ENCODE data around the gene C3orf62.
"Not testable (repeated sequence)": the region's sequence is repeated elsewhere in the genome, so short reads cannot be mapped to it uniquely, and the experiment has no call there.

The C3orf62 gene

GRCh38 chr3:49255718-49256511 lies 21.1 kb downstream of the C3orf62 start:
- intact Hi-C loops (cut with micrococcal nuclease): no loop called here
- no peaks in the 10 kb centered on the region for H3K36me3 Mint-ChIP-seq (ENCODE audit: low read depth)
- no peaks in the 10 kb centered on the region for H3K9me3 Mint-ChIP-seq
- peaks cover 13% of the 10 kb centered on the region for H3K4me1 Mint-ChIP-seq (ENCODE audit: low read depth)
- H3K4me3 Mint-ChIP-seq: no peak overlapping the region
- H3K27ac Mint-ChIP-seq: no peak overlapping the region
- no peaks in the 10 kb centered on the region for H3K27me3 Mint-ChIP-seq

- intact Hi-C loops (cut with micrococcal nuclease): no loop called here
- Mint-ChIP-seq H3K9me3 (no peaks in the 10 kb centered on the region), H3K4me3 (no peak overlapping the region), H3K27ac (peak overlapping the region; percentile 34), H3K4me1 (ENCODE audit: low read depth) (peaks cover 13% of the 10 kb centered on the region), H3K27me3 (no peaks in the 10 kb centered on the region), H3K36me3 (ENCODE audit: low read depth) (no peaks in the 10 kb centered on the region)
These were observed 21.9 kb downstream of the C3orf62 start for GRCh38 chr3:49255112-49255511.

GRCh38 chr3:49253512-49253911 lies 23.5 kb downstream of the C3orf62 start:
- Mint-ChIP-seq H3K36me3 (ENCODE audit: low read depth) (no peaks in the 10 kb centered on the region), H3K9me3 (no peaks in the 10 kb centered on the region), H3K27ac (no peak overlapping the region), H3K4me1 (ENCODE audit: low read depth) (peaks cover 16% of the 10 kb centered on the region), H3K27me3 (no peaks in the 10 kb centered on the region), H3K4me3 (no peak overlapping the region)
- intact Hi-C loops (cut with micrococcal nuclease): no loop called here

GRCh38 chr3:49248840-49249227 lies 28.2 kb downstream of the C3orf62 start:
- intact Hi-C loops (cut with micrococcal nuclease): no loop called here
- Mint-ChIP-seq H3K27me3 (no peaks in the 10 kb centered on the region), H3K4me1 (ENCODE audit: low read depth) (peaks cover 23% of the 10 kb centered on the region), H3K4me3 (peak overlapping the region; percentile 31), H3K27ac (peak overlapping the region; percentile 88), H3K36me3 (ENCODE audit: low read depth) (no peaks in the 10 kb centered on the region), H3K9me3 (no peaks in the 10 kb centered on the region)

GRCh38 chr3:49244581-49245205 lies 32.3 kb downstream of the C3orf62 start:
- H3K36me3 Mint-ChIP-seq (ENCODE audit: low read depth): no peaks in the 10 kb centered on the region
- peaks cover 24% of the 10 kb centered on the region for H3K4me1 Mint-ChIP-seq (ENCODE audit: low read depth)
- H3K27ac Mint-ChIP-seq: no peak overlapping the region
- no peaks in the 10 kb centered on the region for H3K9me3 Mint-ChIP-seq
- no peaks in the 10 kb centered on the region for H3K27me3 Mint-ChIP-seq
- H3K4me3 Mint-ChIP-seq: no peak overlapping the region
- intact Hi-C loops (cut with micrococcal nuclease): no loop called here

- intact Hi-C loops (cut with micrococcal nuclease); H3K4me3 Mint-ChIP-seq; H3K9me3 Mint-ChIP-seq; H3K36me3 Mint-ChIP-seq (ENCODE audit: low read depth); H3K27me3 Mint-ChIP-seq: not testable (repeated sequence)
- peak overlapping the region; percentile 88 for H3K27ac Mint-ChIP-seq
- H3K4me1 Mint-ChIP-seq (ENCODE audit: low read depth): peaks cover 29% of the 10 kb centered on the region
These were observed 36.9 kb downstream of the C3orf62 start for GRCh38 chr3:49240091-49240490.

- Mint-ChIP-seq H3K9me3 (peaks cover 8% of the 10 kb centered on the region), H3K4me3 (no peak overlapping the region), H3K27ac (peak overlapping the region; percentile 88)
These were observed 38.5 kb downstream of the C3orf62 start for GRCh38 chr3:49238274-49239127.

GRCh38 chr3:49237344-49237743 lies 39.7 kb downstream of the C3orf62 start:
- no peaks in the 10 kb centered on the region for H3K36me3 Mint-ChIP-seq (ENCODE audit: low read depth)
- intact Hi-C loops (cut with micrococcal nuclease): no loop called here
- no peak overlapping the region for H3K27ac Mint-ChIP-seq
- no peak overlapping the region for H3K4me3 Mint-ChIP-seq
- no peaks in the 10 kb centered on the region for H3K27me3 Mint-ChIP-seq
- peaks cover 21% of the 10 kb centered on the region for H3K4me1 Mint-ChIP-seq (ENCODE audit: low read depth)
- peaks cover 19% of the 10 kb centered on the region for H3K9me3 Mint-ChIP-seq

More at GRCh38 chr3:49238274-49239127, 38.5 kb downstream of the C3orf62 start:
- intact Hi-C loops (cut with micrococcal nuclease): no loop called here
- Mint-ChIP-seq H3K4me1 (ENCODE audit: low read depth) (peaks cover 21% of the 10 kb centered on the region), H3K36me3 (ENCODE audit: low read depth) (no peaks in the 10 kb centered on the region), H3K27me3 (no peaks in the 10 kb centered on the region)

GRCh38 chr3:49236226-49236625 lies 40.8 kb downstream of the C3orf62 start:
- H3K9me3 Mint-ChIP-seq: peaks cover 27% of the 10 kb centered on the region
- no peak overlapping the region for H3K4me3 Mint-ChIP-seq
- H3K27me3 Mint-ChIP-seq: no peaks in the 10 kb centered on the region
- no peaks in the 10 kb centered on the region for H3K36me3 Mint-ChIP-seq (ENCODE audit: low read depth)
- peaks cover 21% of the 10 kb centered on the region for H3K4me1 Mint-ChIP-seq (ENCODE audit: low read depth)
- intact Hi-C loops (cut with micrococcal nuclease): no loop called here
- peak overlapping the region; percentile 34 for H3K27ac Mint-ChIP-seq

- H3K27me3 Mint-ChIP-seq; H3K27ac Mint-ChIP-seq; H3K4me1 Mint-ChIP-seq (ENCODE audit: low read depth); intact Hi-C loops (cut with micrococcal nuclease); H3K4me3 Mint-ChIP-seq; H3K36me3 Mint-ChIP-seq (ENCODE audit: low read depth): not testable (repeated sequence)
- peaks cover 89% of the 10 kb centered on the region for H3K9me3 Mint-ChIP-seq
These were observed 48.2 kb downstream of the C3orf62 start for GRCh38 chr3:49228817-49229216.

GRCh38 chr3:49222002-49222401 lies 55.0 kb downstream of the C3orf62 start:
- Mint-ChIP-seq H3K27ac (no peak overlapping the region), H3K27me3 (no peaks in the 10 kb centered on the region), H3K4me1 (ENCODE audit: low read depth) (peaks cover 13% of the 10 kb centered on the region), H3K9me3 (peaks cover 53% of the 10 kb centered on the region), H3K4me3 (no peak overlapping the region), H3K36me3 (ENCODE audit: low read depth) (no peaks in the 10 kb centered on the region)
- intact Hi-C loops (cut with micrococcal nuclease): no loop called here

- H3K27me3 Mint-ChIP-seq; H3K27ac Mint-ChIP-seq; H3K36me3 Mint-ChIP-seq (ENCODE audit: low read depth); H3K4me3 Mint-ChIP-seq; intact Hi-C loops (cut with micrococcal nuclease): not testable (repeated sequence)
- peaks cover 43% of the 10 kb centered on the region for H3K9me3 Mint-ChIP-seq
- H3K4me1 Mint-ChIP-seq (ENCODE audit: low read depth): peaks cover 13% of the 10 kb centered on the region
These were observed 56.0 kb downstream of the C3orf62 start for GRCh38 chr3:49220985-49221563.

GRCh38 chr3:49219132-49219531 lies 57.9 kb downstream of the C3orf62 start:
- H3K9me3 Mint-ChIP-seq: peaks cover 34% of the 10 kb centered on the region
- intact Hi-C loops (cut with micrococcal nuclease): no loop called here
- no peaks in the 10 kb centered on the region for H3K27me3 Mint-ChIP-seq
- peaks cover 13% of the 10 kb centered on the region for H3K4me1 Mint-ChIP-seq (ENCODE audit: low read depth)
- no peaks in the 10 kb centered on the region for H3K36me3 Mint-ChIP-seq (ENCODE audit: low read depth)
- H3K4me3 Mint-ChIP-seq: no peak overlapping the region
- H3K27ac Mint-ChIP-seq: no peak overlapping the region
